C4-2B (cell line): ENCODE data around the gene SWAP70.

Experiments used
- ZFX ChIP-seq: fragments of 450-650 bp; IDR thresholded peaks from 2 replicates; pipeline ENCODE4 v1.6.1; 2017
- TF ChIP-seq, protein P1 (sequence below): fragments of 450-650 bp; conservative IDR thresholded peaks from 2 replicates; pipeline ENCODE4 v1.5.1; 2017; ENCODE audit warnings: mild to moderate bottlenecking

DNA sequence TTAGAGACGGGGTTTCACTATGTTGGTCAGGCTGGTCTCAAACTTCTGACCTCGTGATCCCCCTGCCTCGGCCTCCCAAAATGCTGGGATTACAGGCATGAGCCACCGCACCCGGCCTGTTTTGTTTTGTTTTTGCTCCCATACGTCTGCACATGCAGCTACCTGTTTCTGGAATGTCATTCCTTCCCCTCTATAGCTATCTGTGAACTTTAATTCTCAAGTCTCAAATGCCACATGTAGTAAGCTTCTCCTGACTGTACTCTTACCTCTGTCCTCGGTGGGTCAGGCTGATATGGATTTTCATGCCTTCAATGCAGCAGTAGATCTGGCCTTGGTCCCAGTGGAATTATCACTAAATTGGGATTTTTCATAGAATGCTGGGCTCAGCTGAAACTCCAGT lies 12.4 kb upstream of the SWAP70 start:
- TF ChIP-seq, protein P1, sequence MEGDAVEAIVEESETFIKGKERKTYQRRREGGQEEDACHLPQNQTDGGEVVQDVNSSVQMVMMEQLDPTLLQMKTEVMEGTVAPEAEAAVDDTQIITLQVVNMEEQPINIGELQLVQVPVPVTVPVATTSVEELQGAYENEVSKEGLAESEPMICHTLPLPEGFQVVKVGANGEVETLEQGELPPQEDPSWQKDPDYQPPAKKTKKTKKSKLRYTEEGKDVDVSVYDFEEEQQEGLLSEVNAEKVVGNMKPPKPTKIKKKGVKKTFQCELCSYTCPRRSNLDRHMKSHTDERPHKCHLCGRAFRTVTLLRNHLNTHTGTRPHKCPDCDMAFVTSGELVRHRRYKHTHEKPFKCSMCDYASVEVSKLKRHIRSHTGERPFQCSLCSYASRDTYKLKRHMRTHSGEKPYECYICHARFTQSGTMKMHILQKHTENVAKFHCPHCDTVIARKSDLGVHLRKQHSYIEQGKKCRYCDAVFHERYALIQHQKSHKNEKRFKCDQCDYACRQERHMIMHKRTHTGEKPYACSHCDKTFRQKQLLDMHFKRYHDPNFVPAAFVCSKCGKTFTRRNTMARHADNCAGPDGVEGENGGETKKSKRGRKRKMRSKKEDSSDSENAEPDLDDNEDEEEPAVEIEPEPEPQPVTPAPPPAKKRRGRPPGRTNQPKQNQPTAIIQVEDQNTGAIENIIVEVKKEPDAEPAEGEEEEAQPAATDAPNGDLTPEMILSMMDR = no peak
- no peak for TF ChIP-seq ZFX
